HG03196 (cell line): ENCODE measurements around the gene FERMT1.
"Not testable (repeated sequence)": the region's sequence is repeated elsewhere in the genome, so short reads cannot be mapped to it uniquely, and the experiment has no call there.

ENCODE experiments used
- ATAC-seq: cut with Tn5 transposase; IDR thresholded peaks from one replicate; pipeline ENCODE4 v1.9.1; 2021; ENCODE audit not compliant: unreplicated experiment

FERMT1 gene

DNA sequence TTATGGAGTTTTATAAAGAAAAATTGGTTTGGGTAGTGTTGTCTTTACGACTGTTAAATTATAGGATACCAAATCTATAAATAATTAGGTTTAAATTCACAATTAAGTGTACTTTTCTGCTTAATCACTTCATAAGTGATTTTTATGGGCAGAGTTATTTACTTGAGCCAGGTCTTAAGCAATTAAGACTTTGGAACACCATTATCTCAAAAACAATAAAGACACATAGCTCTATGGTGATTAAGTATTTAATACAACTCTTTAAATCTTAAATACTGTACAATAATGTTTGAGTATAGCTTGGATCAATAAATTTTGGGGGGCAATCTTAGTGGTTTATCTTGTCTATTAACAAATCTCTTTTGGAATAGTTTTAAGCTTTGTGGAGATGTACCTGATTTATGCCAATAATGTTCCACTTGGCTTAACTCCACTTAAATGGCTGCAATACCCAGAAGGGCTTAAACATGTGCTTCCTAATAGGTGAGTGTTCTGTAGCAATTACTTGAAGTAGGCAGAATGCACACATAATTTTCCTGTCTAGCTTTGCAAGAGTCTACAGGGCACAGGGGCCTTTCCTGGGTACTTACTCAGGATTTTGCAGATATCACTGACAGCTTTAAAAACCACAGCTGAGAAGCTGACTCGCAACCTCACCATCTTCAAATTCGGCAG is 7.5 kb downstream of the FERMT1 start:
- no peak for ATAC-seq

GRCh38 chr20:6114696-6115095 is 8.1 kb downstream of the FERMT1 start:
- no peak for ATAC-seq

- no peak for ATAC-seq
These were observed 8.9 kb downstream of the FERMT1 start for GRCh38 chr20:6113951-6114350.

DNA sequence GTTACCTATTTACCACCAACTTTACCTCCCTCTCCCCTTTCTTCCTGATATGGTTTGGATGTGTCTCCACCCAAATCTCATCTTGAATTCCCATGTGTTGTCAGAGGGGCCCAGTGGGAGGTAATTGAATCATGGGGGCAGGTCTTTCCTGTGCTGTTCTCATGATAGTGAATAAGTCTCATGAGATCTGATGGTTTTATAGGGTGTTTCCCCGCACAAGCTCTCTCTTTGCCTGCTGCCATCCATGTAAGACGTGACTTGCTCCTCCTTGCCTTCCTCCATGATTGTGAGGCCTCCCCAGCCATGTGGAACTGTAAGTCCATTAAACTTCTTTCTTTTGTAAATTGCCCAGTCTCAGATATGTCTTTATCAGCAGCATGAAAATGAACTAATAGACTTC is 9.9 kb downstream of the FERMT1 start:
- not testable (repeated sequence) for ATAC-seq

GRCh38 chr20:6108330-6108729 is 14.5 kb downstream of the FERMT1 start:
- no peak for ATAC-seq

- ATAC-seq, result no peak
These were observed 18.2 kb downstream of the FERMT1 start for GRCh38 chr20:6104493-6105188.

- ATAC-seq, result no peak
These were observed 19.5 kb downstream of the FERMT1 start for GRCh38 chr20:6103301-6103700.

GRCh38 chr20:6101346-6101745 is 21.5 kb downstream of the FERMT1 start:
- no peak for ATAC-seq

GRCh38 chr20:6100246-6100645 is 22.6 kb downstream of the FERMT1 start:
- no peak for ATAC-seq

DNA sequence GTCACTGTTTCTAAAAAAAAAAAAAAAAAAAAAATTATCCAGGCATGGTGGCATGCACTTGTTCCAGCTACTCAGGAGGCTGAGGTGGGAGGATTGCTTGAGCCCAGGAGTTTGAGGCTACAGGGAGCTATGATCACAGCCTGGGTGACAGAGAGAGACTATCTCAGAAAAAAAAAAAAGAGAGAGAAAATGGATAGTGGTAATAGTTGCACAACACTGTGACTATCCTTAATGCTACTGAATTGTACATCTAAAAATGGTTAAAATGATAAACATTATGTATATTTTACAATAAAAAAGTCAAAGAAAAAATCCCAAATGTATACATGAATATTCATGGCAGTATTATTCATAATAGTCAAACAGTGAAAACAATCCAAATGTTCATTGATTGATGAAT is 23.0 kb downstream of the FERMT1 start:
- ATAC-seq, result no peak

- no peak for ATAC-seq
These were observed 27.4 kb downstream of the FERMT1 start for GRCh38 chr20:6095409-6095808.

DNA sequence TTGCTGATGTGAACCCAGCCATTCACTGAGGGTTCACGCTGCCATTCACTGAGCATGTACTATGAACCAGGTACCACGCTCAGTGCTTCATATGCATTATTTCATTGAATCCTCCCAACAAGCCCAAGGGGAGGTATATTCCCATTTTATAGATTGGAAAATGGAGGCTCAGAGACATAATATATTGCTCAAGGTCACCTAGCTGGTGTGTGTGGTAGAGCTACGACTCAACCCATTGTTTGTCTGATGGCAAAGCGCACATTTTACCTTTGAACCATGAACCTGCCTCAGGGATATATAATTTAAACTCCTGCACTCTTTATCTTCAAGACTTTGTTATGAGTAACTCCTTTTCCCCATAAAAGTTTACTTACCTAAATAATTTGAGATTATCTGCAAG is 28.3 kb downstream of the FERMT1 start:
- ATAC-seq, result no peak

- no peak for ATAC-seq
These were observed 28.8 kb downstream of the FERMT1 start for GRCh38 chr20:6094063-6094462.

GRCh38 chr20:6091661-6092060 is 31.2 kb downstream of the FERMT1 start:
- ATAC-seq, result no peak

DNA sequence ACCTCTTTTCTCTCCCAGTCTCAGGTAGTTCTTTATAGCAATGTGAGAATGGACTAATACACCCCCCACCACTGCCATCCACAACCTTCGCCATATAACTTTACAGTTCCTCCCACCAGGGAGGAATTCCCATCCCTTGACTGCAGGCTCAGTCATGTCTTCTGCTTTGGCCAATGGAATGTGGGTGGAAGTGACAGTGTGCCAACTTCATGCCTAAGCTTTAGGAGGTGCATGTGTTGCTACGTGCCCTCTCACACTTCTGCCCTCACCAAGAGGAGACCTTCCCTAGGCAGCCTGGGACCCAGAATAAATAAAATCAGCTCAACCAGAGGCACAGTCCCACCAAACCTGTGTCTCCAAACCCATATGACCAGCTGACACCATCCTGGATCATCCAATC is 36.0 kb downstream of the FERMT1 start:
- no peak for ATAC-seq

GRCh38 chr20:6083926-6084325 is 38.9 kb downstream of the FERMT1 start:
- ATAC-seq, result no peak

DNA sequence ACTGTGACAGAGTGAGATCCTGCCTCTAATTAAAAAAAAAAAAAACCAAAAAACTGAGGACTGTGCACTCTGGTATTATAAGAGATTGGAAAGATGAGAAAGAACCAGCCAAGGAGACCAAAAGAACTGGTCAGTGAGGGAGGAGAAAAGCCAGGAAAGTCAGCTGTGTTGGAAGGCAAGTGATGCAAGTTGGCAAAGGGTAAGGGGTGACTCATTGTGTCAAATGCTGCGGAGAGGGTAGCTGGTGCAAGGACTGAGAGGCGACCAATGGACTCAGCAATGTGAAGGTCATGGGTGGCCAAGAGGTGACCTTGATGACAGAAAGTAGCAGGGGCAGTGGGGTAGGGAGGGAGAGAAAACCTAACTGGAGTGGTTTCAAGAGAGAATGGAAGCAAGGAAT is 41.6 kb downstream of the FERMT1 start:
- ATAC-seq, result no peak

DNA sequence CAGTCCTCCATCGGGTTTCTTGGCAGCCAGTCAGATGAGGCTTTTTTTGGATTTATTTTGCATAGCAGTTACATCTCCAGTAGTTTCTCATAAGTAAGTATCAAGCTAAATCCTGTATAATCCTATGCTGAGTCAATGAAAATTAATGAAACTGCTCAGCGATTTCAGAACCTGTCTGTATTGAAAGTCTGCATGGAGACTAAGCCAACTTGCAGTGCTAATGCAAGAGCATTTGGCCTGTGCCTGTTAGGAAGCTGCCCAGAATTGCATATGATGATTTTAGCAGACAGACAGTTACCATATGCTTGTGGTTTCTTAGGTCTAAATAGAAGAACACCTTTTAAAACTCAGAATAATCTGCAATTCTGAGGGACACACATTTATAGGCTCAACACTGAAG is 43.8 kb downstream of the FERMT1 start:
- ATAC-seq, result no peak

DNA sequence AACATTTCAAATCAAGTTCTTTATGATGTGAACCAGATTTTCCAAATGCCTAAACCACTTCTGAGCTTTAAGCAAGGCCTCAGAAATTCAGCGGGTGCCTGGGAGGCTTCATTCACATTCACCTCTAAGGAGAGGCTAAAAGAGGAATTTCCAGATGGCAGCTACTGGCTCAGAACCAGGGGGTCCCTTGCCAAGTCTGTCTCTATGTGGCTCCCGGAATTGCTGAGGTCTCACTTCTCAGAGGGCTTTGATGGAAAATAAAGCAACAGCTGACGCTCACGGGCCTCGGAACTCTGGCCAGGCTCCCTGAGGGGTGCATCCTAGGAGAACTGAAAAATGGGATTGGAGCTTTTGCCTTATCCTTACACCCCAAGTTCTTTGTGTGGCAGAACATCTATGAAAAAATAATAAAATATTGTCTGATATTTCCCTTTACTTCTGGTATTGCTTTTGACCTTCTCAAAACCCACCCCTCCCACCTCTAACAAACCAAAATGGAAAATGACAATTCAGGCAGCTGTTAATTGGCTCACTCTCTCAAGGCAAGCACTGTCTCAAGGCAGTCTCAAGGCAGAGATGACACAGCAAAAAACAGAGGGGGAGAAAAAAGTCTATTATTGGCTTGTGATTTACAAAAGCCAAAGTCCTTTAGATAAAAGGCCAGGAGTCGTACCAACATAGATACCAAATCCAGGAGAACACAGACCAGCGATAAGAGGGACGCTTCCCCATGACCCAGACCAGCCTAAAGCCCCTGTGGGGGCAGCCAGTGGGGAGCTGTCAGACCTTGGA is 47.2 kb downstream of the FERMT1 start:
- ATAC-seq, result no peak

DNA sequence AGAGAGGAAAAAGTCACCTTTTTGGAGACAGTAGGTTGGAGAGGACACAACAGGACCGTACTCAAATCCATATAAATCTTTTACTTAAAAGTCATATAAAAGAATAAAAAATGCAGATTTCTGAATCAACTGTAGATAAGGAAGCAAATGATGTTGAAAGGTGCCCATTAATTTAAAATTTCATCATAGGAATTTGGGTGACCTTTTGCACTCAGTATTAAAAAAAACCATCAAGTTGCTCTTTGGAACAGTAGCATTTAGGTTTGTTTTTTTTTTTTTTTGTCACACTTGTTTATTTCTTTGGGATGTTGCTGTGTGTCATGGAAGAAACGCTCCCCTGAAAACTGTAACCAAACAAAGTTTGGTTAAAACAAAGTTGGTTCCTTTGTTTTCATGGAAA is 48.0 kb downstream of the FERMT1 start:
- ATAC-seq, result no peak

GRCh38 chr20:6074145-6074561 is 48.7 kb downstream of the FERMT1 start:
- no peak for ATAC-seq
